Measurements from ENCODE around the gene ARRB2.

GRCh38 chr17:4693416-4693815 is 17.0 kb upstream of the ARRB2 start:
- TF ChIP-seq CTCF (IDR thresholded peaks at IDR 0.05) (no peak), POLR2A (IDR thresholded peaks at IDR 0.05) (no peak)

Measured in vagina (tissue), 2 donors.